Hematopoietic multipotent progenitor cell treated with erythropoietin and hydrocortisone succinate and interleukin-3 and kit ligand, for 17 days (in vitro differentiated cells): ENCODE measurements around the gene SLC11A1.

Experiments used
- DNase-seq: peaks from one replicate; pipeline ENCODE4 v3.0.0-alpha.2; 2015; ENCODE audit warnings: low spot score

Gene SLC11A1

GRCh38 chr2:218381916-218382366 is at the start of gene SLC11A1:
TSS of gene SLC11A1 (plus strand) at chr2:218382273. CDS start at chr2:218382369, 96 bp downstream.
- DNase-seq, result no peak

- no peak for DNase-seq
Measured at GRCh38 chr2:218332288-218332687, 49.8 kb upstream of the SLC11A1 start.

GRCh38 chr2:218332920-218333645 is 49.0 kb upstream of the SLC11A1 start:
- DNase-seq, result peak; percentile 78

GRCh38 chr2:218334531-218334930 is 47.5 kb upstream of the SLC11A1 start:
- DNase-seq, result no peak

- no peak for DNase-seq
Measured at GRCh38 chr2:218340656-218341055, 41.4 kb upstream of the SLC11A1 start.

- DNase-seq, result no peak
Measured at GRCh38 chr2:218341381-218341780, 40.7 kb upstream of the SLC11A1 start.

GRCh38 chr2:218342837-218343236 is 39.2 kb upstream of the SLC11A1 start:
- DNase-seq, result no peak

- no peak for DNase-seq
Measured at GRCh38 chr2:218343591-218343990, 38.5 kb upstream of the SLC11A1 start.

- no peak for DNase-seq
Measured at GRCh38 chr2:218344090-218344754, 37.9 kb upstream of the SLC11A1 start.

- no peak for DNase-seq
Measured at GRCh38 chr2:218344755-218345417, 37.2 kb upstream of the SLC11A1 start.

GRCh38 chr2:218345491-218346236 is 36.4 kb upstream of the SLC11A1 start:
- no peak for DNase-seq

- no peak for DNase-seq
Measured at GRCh38 chr2:218347172-218347571, 34.9 kb upstream of the SLC11A1 start.

GRCh38 chr2:218354045-218354444 is 28.0 kb upstream of the SLC11A1 start:
- no peak for DNase-seq

GRCh38 chr2:218354850-218355443 is 27.1 kb upstream of the SLC11A1 start:
- DNase-seq, result no peak

- no peak for DNase-seq
Measured at GRCh38 chr2:218357236-218358177, 24.6 kb upstream of the SLC11A1 start.

GRCh38 chr2:218360453-218360852 is 21.6 kb upstream of the SLC11A1 start:
- no peak for DNase-seq

GRCh38 chr2:218362606-218363005 is 19.5 kb upstream of the SLC11A1 start:
- no peak for DNase-seq

GRCh38 chr2:218363736-218364135 is 18.3 kb upstream of the SLC11A1 start:
- DNase-seq, result no peak

GRCh38 chr2:218364196-218364595 is 17.9 kb upstream of the SLC11A1 start:
- DNase-seq, result no peak

GRCh38 chr2:218366621-218367414 is 15.3 kb upstream of the SLC11A1 start:
- DNase-seq, result no peak
